ENCODE data around the gene GNAZ.

GRCh38 chr22:23053912-23054530 is 16.3 kb upstream of the GNAZ start:
- TF ChIP-seq GATA2 (IDR thresholded peaks at IDR 0.05; ENCODE audit: low read depth, low read length) (no peak), GATA3 (IDR thresholded peaks at IDR 0.05; ENCODE audit: low read depth, low read length) (no peak)
